HG02973 (cell line): Measurements from ENCODE around the gene COPS6.

ENCODE experiments used
- ATAC-seq: cut with Tn5 transposase; IDR thresholded peaks from one replicate; pipeline ENCODE4 v1.9.1; 2021; ENCODE audit warnings: moderate library complexity; ENCODE audit not compliant: unreplicated experiment

Gene COPS6

GRCh38 chr7:100101016-100101862, 12.5 kb downstream of the COPS6 start, which contains the start of the genes AP4M1 and MCM7:
Gene AP4M1 (plus strand): TSS chr7:100101643. CDS start chr7:100101715, 72 bp downstream.
Gene MCM7 (minus strand): TSS chr7:100101397. CDS start chr7:100101294, 103 bp downstream.
- ATAC-seq, result peak; percentile 79

- no peak for ATAC-seq
Observed at GRCh38 chr7:100102950-100103840, 14.4 kb downstream of the COPS6 start.

- no peak for ATAC-seq
Observed at GRCh38 chr7:100105534-100105933, 16.8 kb downstream of the COPS6 start.

GRCh38 chr7:100106633-100107032, 17.9 kb downstream of the COPS6 start:
- no peak for ATAC-seq

GRCh38 chr7:100107125-100107737, 18.5 kb downstream of the COPS6 start:
- no peak for ATAC-seq

GRCh38 chr7:100107890-100108289, 19.1 kb downstream of the COPS6 start:
- no peak for ATAC-seq

GRCh38 chr7:100109521-100110163, 20.9 kb downstream of the COPS6 start:
- no peak for ATAC-seq

- ATAC-seq, result no peak
Observed at GRCh38 chr7:100111156-100111555, 22.4 kb downstream of the COPS6 start.

GRCh38 chr7:100111914-100112313, 23.1 kb downstream of the COPS6 start:
- no peak for ATAC-seq

GRCh38 chr7:100115026-100115425, 26.3 kb downstream of the COPS6 start:
- no peak for ATAC-seq

- no peak for ATAC-seq
Observed at GRCh38 chr7:100118388-100119071, 29.8 kb downstream of the COPS6 start.

GRCh38 chr7:100119072-100119969, 30.6 kb downstream of the COPS6 start, which contains the start of the genes CNPY4 and TAF6:
Gene CNPY4 (plus strand): TSS chr7:100119634. CDS start chr7:100119745, 111 bp downstream.
Gene TAF6 (minus strand): TSS chr7:100119358. CDS start chr7:100114209, 5,149 bp downstream.
- ATAC-seq, result peak; percentile 71

- ATAC-seq, result peak; percentile 16
Observed at GRCh38 chr7:100119970-100120732, 31.4 kb downstream of the COPS6 start.

GRCh38 chr7:100120733-100121036, 31.9 kb downstream of the COPS6 start:
- ATAC-seq, result no peak

- ATAC-seq, result no peak
Observed at GRCh38 chr7:100122067-100122466, 33.3 kb downstream of the COPS6 start.

- no peak for ATAC-seq
Observed at GRCh38 chr7:100122568-100122967, 33.8 kb downstream of the COPS6 start.

- no peak for ATAC-seq
Observed at GRCh38 chr7:100124301-100125230, 35.8 kb downstream of the COPS6 start.
